Endothelial cell of umbilical vein (primary cell): ENCODE measurements around the gene P2RY8. TPM values are rescaled to one million over a fixed set of nuclear protein-coding genes. Genes with fewer than 3 reads are reported as not detected.

Source experiments
- BruUV-seq: library from RNA; stranded (reverse); fragments of 400-500 nt; replicated peaks from 2 replicates; lab custom pipeline; 2021; lab: Mats Ljungman, UMichigan
- CTCF ChIA-PET: fragments of 300-600, 350-600 bp; sonication (Branson Sonifier 250); formaldehyde crosslinking; loops from one replicate; lab custom pipeline; 2021; ENCODE audit warnings: antibody characterized with exemption, inconsistent platforms; lab: Charles Lee
- POLR2A ChIA-PET: fragments of 300-600, 350-600 bp; sonication (Branson Sonifier 250); formaldehyde crosslinking; loops from one replicate; lab custom pipeline; 2021; ENCODE audit warnings: antibody characterized with exemption, inconsistent platforms; lab: Charles Lee
- DNase-seq: peaks from one replicate; pipeline ENCODE4 v3.0.0-alpha.2; 2011; ENCODE audit warnings: low read depth, low spot score
- FAIRE-seq: peaks from 2 replicates; lab custom pipeline; 2011; peaks lifted over from hg19 to GRCh38; lab: Jason Lieb, UNC
- H2AFZ ChIP-seq: 2 replicates; pipeline ENCODE4 v1.6.0; 2012; ENCODE audit warnings: low read depth, low read length, control low read depth, inconsistent platforms
- H3K27ac ChIP-seq: 2 replicates; pipeline ENCODE4 v1.5.1; 2011; ENCODE audit warnings: low read depth, mild to moderate bottlenecking, control low read depth, low read length, moderate library complexity; ENCODE audit not compliant: insufficient read depth
- H3K27me3 ChIP-seq, 2 experiments: 2 replicates each; pipeline versions ENCODE4 v1.6.0 to v1.6.1; 2011; ENCODE audit warnings: low read length in 2 of 2, mixed read lengths in 1 of 2; ENCODE audit not compliant: control insufficient read depth in 2 of 2, insufficient read depth in 2 of 2
- H3K36me3 ChIP-seq, 2 experiments: 2 replicates in 1 of 2; 3 replicates in 1 of 2; pipeline ENCODE4 v1.5.1; 2011; ENCODE audit warnings: low read length in 2 of 2, mild to moderate bottlenecking in 1 of 2, moderate library complexity in 1 of 2; ENCODE audit not compliant: control insufficient read depth in 2 of 2, insufficient read depth in 2 of 2; ENCODE audit errors: extremely low read depth in 1 of 2
- H3K4me1 ChIP-seq: 3 replicates; pipeline ENCODE4 v1.5.1; 2011; ENCODE audit warnings: mild to moderate bottlenecking, low read length; ENCODE audit not compliant: control insufficient read depth, insufficient read depth; ENCODE audit errors: extremely low read depth
- H3K4me2 ChIP-seq: 2 replicates; pipeline ENCODE4 v1.6.1; 2011; ENCODE audit warnings: low read length, control low read depth, mixed read lengths; ENCODE audit not compliant: insufficient read depth
- H3K4me3 ChIP-seq, 3 experiments: fragments of 200-600 bp in 1 of 3; sonication (generic), shearing (Covaris generic) in 1 of 3; replicated peaks in 1 of 3; 2 replicates each; pipeline ENCODE4 v1.5.1; 2011 to 2016; ENCODE audit warnings: control low read depth in 3 of 3, low read length in 3 of 3, mild to moderate bottlenecking in 2 of 3, inconsistent platforms in 1 of 3, low read depth in 1 of 3, moderate library complexity in 1 of 3; ENCODE audit not compliant: insufficient read depth in 1 of 3
- H3K79me2 ChIP-seq: 2 replicates; pipeline ENCODE4 v1.6.0; 2012; ENCODE audit warnings: low read length, inconsistent platforms; ENCODE audit not compliant: control insufficient read depth, insufficient read depth
- H3K9ac ChIP-seq: replicated peaks from 2 replicates; pipeline ENCODE3; 2011; ENCODE audit warnings: low read length, control low read depth; ENCODE audit not compliant: insufficient read depth; ENCODE audit errors: extremely low read depth
- H3K9me1 ChIP-seq: replicated peaks from 3 replicates; pipeline ENCODE4 v1.6.0; 2011; ENCODE audit warnings: mild to moderate bottlenecking, low read length; ENCODE audit not compliant: control insufficient read depth, insufficient read depth; ENCODE audit errors: extremely low read depth
- H3K9me3 ChIP-seq: replicated peaks from 2 replicates; pipeline ENCODE4 v1.5.1; 2012; ENCODE audit warnings: low read length, inconsistent platforms; ENCODE audit not compliant: control insufficient read depth, insufficient read depth
- H4K20me1 ChIP-seq: replicated peaks from 2 replicates; pipeline ENCODE3; 2011; ENCODE audit warnings: mild to moderate bottlenecking, low read length; ENCODE audit not compliant: control insufficient read depth, insufficient read depth; ENCODE audit errors: extremely low read depth
- CTCF ChIP-seq, 2 donors: IDR thresholded peaks; 1 replicate in 1 of 2; 2 replicates in 1 of 2; pipeline ENCODE4 v1.5.1; 2011; ENCODE audit warnings: low read length in 2 of 2, mild to moderate bottlenecking in 2 of 2, moderate library complexity in 2 of 2, control low read depth in 1 of 2, inconsistent platforms in 1 of 2, low read depth in 1 of 2; ENCODE audit not compliant: insufficient read depth in 1 of 2; ENCODE audit errors: extremely low read depth in 1 of 2
- POLR2A ChIP-seq: IDR thresholded peaks from 2 replicates; pipeline ENCODE4 v1.6.1; 2012; ENCODE audit warnings: low read depth, mild to moderate bottlenecking, control low read depth, low read length
- dilution Hi-C: fragments of 300-500 bp; cut with MboI; formaldehyde crosslinking; loops from one replicate; pipeline ENCODE4 v1.15.0; 2019; ENCODE audit warnings: low sequenced_read_pairs; ENCODE audit not compliant: extremely low pct_ligation_motif_present
- intact Hi-C: fragments of 100-400 bp; cut with micrococcal nuclease; formaldehyde crosslinking; loops from one replicate; pipeline ENCODE4 v1.10.0; 2022
- polyA plus RNA-seq, 4 experiments: library from polyadenylated mRNA; depleted of rRNA in 3 of 4; stranded (reverse) in 3 of 4; unstranded in 1 of 4; fragments of >200 nt; gene quantifications; 2 replicates each; pipeline versions ENCODE4 v1.2.1 to v1.2.3, GENCODE V29; 2011 to 2012; ENCODE audit warnings: missing spikeins in 1 of 4
- total RNA-seq: library from RNA; stranded (reverse); gene quantifications from 2 replicates; pipeline ENCODE4 v1.2.3, GENCODE V29; 2021

Gene P2RY8
- total and polyA plus RNA-seq, 2 donors (not counting 3 experiments of a cell fraction or from before 2014, with no cell fraction given) = not detected

DNA sequence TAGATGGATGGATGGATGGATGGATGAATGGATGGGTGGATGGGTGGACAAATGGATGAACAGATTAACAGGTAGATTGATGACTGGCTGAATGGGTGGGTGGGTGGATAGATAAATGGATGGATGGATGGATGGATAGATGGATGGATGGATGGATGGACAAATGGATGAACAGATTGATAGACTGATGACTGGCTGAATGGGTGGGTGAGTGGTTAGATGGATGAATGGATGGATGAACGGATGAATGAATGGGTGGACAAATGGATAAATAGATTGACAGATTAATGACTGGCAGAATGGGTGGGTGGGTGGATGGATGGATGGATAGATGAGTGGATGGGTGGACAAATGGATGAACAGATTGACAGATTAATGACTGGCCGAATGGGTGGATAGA, 40.9 kb upstream of the P2RY8 start:
- no TSS peak for BruUV-seq
- dilution Hi-C loops = no loop called here
- intact Hi-C loops = no loop called here

More for the DNA sequence above, 40.9 kb upstream of the P2RY8 start:
- ChIA-PET CTCF (no interaction called here), POLR2A (no interaction called here)
- Histone ChIP-seq H3K9me3 (no peaks in the 10 kb centered on the region), H4K20me1 (no peaks in the 10 kb centered on the region), H3K79me2 (no peaks in the 10 kb centered on the region), H3K4me3 (no peak overlapping the region), H3K4me2 (no peak overlapping the region), H3K27ac (no peak overlapping the region), H3K27me3 (no peaks in the 10 kb centered on the region), H2AFZ (no peak overlapping the region), H3K36me3 (no peaks in the 10 kb centered on the region), H3K9me1 (no peaks in the 10 kb centered on the region), H3K9ac (no peak overlapping the region), H3K4me1 (no peaks in the 10 kb centered on the region)
- FAIRE-seq (no peak), DNase-seq (no peak)
- TF ChIP-seq POLR2A (no peak), CTCF (IDR thresholded peaks at IDR 0.05; ENCODE audit: extremely low read depth in 1 of 2, insufficient read depth in 1 of 2, low read depth in 1 of 2, low read length in 2 of 2) (no peak)
